ENCODE data around the gene ENOSF1.

- no peak for TF ChIP-seq REST (IDR thresholded peaks at IDR 0.05; ENCODE audit: low read depth, low read length)
- TF ChIP-seq CBFB (IDR thresholded peaks at IDR 0.05; ENCODE audit: low read depth), result no peak
- no peak for TF ChIP-seq SKIL (IDR thresholded peaks at IDR 0.05; ENCODE audit: low read depth, poor library complexity, severe bottlenecking)
- TF ChIP-seq ZNF274 (IDR thresholded peaks at IDR 0.05; ENCODE audit: insufficient read depth, insufficient read length), result no peak
- no peak for TF ChIP-seq MEF2A (IDR thresholded peaks at IDR 0.05; ENCODE audit: insufficient read depth, low read depth, low read length)
- TF ChIP-seq NR2C2 (IDR thresholded peaks at IDR 0.05; ENCODE audit: borderline replicate concordance, control insufficient read depth, insufficient read length, low read depth), result no peak
- no peak for TF ChIP-seq CTCF (IDR thresholded peaks at IDR 0.05 in 2 of 3, conservative IDR thresholded peaks at IDR 0.05 in 1 of 3; ENCODE audit: control insufficient read depth in 2 of 3, extremely low read depth in 1 of 3, insufficient read depth in 1 of 3, low read depth in 3 of 3, low read length in 3 of 3)
- no peak for TF ChIP-seq ZBTB33 (IDR thresholded peaks at IDR 0.05)
- TF ChIP-seq TCF7 (IDR thresholded peaks at IDR 0.05; ENCODE audit: borderline replicate concordance), result no peak
- TF ChIP-seq POLR2A (IDR thresholded peaks at IDR 0.05; ENCODE audit: low read depth, low read length), result no peak
- no peak for TF ChIP-seq ZZZ3 (IDR thresholded peaks at IDR 0.05; ENCODE audit: control insufficient read depth, insufficient read length, low read depth)
- TF ChIP-seq EP300 (IDR thresholded peaks at IDR 0.05; ENCODE audit: borderline replicate concordance in 1 of 2, control insufficient read depth in 1 of 2, low read depth in 2 of 2, low read length in 2 of 2), result no peak
These were observed 1.1 kb downstream of the ENOSF1 start for GRCh38 chr18:711310-711656.

Measured in GM12878 (cell line).